Subcutaneous adipose tissue (tissue), 4 donors: ENCODE results near the gene ARHGEF25. TPM values are rescaled to one million over a fixed set of nuclear protein-coding genes. Genes with fewer than 3 reads are reported as not detected.

Experiments used
- total RNA-seq, 4 donors: library from RNA; depleted of rRNA; stranded (reverse); fragments of >200 nt; gene quantifications; one replicate each; pipeline ENCODE4 v1.1.0, GENCODE V29; 2016
- TF ChIP-seq, protein P1 (sequence below): fragments of 450-650 bp; IDR thresholded peaks from one replicate; pipeline ENCODE4 v1.5.1; 2016; ENCODE audit warnings: low read depth, mild to moderate bottlenecking, control low read depth, antibody characterized with exemption, moderate library complexity

ARHGEF25 gene
- total RNA-seq, 4 donors from 2014 or later, result 2.1 to 13.6 (median 8.9) TPM

DNA sequence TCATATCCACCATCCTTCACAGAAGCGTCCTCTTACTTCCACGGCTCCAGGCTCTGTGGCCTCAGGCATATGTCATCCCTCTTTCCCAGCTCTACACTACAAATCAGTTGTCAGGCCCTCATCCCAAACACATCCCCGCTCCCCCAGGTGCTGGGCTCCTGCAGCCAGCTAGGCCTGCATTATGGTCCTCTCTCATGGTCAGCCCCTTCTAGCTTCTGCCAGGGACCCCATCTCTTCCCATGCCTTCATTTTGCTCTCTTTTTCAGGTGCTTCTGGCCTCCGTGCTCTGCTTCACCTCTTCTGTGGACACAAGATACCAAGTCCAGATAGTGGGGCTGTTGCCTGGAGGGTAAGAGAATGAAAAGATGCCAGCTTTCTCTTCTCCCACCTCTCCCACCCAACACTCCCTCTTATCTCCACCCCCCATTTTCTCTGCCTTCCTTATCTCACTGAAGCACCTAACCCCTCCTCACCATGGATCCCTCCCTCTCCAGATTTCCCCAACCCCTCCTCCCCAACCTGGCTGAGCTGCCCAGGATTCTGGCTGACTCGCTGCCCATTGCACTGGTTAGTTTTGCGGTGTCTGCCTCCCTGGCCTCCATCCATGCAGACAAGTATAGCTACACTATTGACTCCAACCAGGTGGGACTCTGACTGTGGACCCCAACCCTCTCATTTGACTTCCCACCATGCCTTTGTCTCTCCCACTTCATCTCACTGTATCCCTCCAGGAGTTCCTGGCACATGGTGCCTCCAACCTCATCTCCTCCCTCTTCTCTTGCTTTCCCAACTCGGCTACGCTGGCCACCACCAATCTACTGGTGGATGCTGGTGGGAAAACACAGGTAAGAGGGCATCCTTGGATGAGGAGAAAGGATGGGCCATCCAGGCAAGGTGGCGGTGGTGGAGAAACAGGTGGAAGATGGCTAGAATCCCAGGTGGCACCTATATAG is 11.3 kb downstream of the ARHGEF25 start:
- TF ChIP-seq, protein P1, sequence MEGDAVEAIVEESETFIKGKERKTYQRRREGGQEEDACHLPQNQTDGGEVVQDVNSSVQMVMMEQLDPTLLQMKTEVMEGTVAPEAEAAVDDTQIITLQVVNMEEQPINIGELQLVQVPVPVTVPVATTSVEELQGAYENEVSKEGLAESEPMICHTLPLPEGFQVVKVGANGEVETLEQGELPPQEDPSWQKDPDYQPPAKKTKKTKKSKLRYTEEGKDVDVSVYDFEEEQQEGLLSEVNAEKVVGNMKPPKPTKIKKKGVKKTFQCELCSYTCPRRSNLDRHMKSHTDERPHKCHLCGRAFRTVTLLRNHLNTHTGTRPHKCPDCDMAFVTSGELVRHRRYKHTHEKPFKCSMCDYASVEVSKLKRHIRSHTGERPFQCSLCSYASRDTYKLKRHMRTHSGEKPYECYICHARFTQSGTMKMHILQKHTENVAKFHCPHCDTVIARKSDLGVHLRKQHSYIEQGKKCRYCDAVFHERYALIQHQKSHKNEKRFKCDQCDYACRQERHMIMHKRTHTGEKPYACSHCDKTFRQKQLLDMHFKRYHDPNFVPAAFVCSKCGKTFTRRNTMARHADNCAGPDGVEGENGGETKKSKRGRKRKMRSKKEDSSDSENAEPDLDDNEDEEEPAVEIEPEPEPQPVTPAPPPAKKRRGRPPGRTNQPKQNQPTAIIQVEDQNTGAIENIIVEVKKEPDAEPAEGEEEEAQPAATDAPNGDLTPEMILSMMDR, result no peak

DNA sequence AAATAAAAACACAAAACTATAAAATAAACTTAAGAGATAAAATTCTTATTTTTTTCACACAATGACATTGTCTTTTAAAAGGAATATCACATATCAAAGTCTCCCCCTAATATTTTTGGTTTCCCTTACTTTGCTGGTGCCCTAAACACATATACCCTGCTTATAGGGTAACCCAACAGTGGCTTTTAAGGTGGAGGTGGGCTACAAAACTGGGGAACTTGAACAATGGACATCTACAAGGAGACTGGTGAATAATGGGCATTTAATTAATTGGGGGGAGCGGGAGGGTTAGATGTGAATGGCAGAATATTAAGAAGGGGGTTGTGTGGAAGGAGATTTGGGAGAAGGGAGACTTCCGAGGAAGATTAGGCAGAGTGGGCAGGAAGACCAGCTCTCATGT is 12.2 kb downstream of the ARHGEF25 start:
- TF ChIP-seq, protein P1, result no peak

GRCh38 chr12:57623811-57624390 is 12.7 kb downstream of the ARHGEF25 start:
- TF ChIP-seq, protein P1, result no peak

DNA sequence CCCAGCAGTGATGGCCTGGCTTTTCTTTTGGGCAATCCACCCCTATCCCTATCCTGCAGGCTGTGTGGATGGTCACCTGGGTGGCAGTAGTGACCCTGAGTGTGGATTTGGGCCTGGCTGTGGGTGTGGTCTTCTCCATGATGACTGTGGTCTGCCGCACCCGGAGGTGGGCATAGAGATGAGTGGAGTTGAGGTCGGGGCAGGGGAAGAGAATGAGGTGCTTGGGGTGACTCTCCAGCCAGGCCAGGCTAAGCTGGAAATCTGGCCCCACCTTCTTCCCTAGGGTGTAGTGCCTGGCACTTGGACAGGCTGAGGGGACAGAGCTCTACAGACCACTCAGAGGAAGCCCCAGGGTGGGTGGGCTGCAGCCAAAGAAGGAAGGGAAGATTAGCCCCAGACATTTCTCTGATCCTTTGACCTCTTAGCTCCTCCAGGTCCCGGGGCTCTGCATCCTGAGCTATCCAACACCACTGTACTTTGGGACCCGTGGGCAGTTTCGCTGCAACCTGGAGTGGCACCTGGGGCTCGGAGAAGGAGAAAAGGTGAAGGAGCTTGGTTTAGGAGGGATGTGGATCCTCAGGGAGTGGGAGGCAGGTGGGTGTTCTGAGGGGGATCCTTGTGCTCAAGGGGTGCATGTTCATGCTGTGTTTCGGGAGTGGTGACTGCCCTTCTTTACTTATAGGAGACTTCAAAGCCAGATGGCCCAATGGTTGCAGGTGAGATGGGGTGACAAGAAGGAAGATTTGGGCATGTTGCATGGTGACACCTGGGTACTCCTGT is 13.4 kb downstream of the ARHGEF25 start:
- TF ChIP-seq, protein P1, result no peak

- TF ChIP-seq, protein P1, result no peak
These were observed 14.2 kb downstream of the ARHGEF25 start for GRCh38 chr12:57625261-57626032.

- TF ChIP-seq, protein P1, result no peak
These were observed 15.1 kb downstream of the ARHGEF25 start for GRCh38 chr12:57626111-57626920.
